Body of pancreas (tissue), 4 donors: ENCODE data around the gene CD22. TPM values are rescaled to one million over a fixed set of nuclear protein-coding genes. Genes with fewer than 3 reads are reported as not detected.
"Not testable (repeated sequence)": the region's sequence is repeated elsewhere in the genome, so short reads cannot be mapped to it uniquely, and the experiment has no call there.

Experiments used
- ATAC-seq: fragments of 150-250 bp; one replicate; pipeline ENCODE4 v1.9.1; 2016
- DNase-seq, 4 donors: peaks; one replicate each; pipeline ENCODE4 v3.0.0-alpha.2; 2019
- H3K27ac ChIP-seq, 4 donors: fragments of 200-600 bp; sonication (generic); 1 replicate in 3 of 4; 2 replicates in 1 of 4; pipeline versions ENCODE4 v1.5.1 to v1.6.1; 2016 to 2019; ENCODE audit warnings: mild to moderate bottlenecking in 1 of 4, mixed read lengths in 1 of 4, moderate library complexity in 1 of 4
- H3K27me3 ChIP-seq, 2 donors: fragments of 200-600 bp; sonication (generic); one replicate each; pipeline ENCODE4 v1.6.0; 2016; ENCODE audit warnings: mild to moderate bottlenecking in 1 of 2
- H3K36me3 ChIP-seq, 2 donors: fragments of 200-600 bp; sonication (generic); replicated peaks in 1 of 2; 2 replicates each; pipeline ENCODE4 v1.5.1; 2016; ENCODE audit warnings: low read depth in 2 of 2; ENCODE audit not compliant: insufficient read depth in 1 of 2
- H3K4me1 ChIP-seq: fragments of 200-600 bp; sonication (generic); one replicate; pipeline ENCODE4 v1.6.0; 2016
- H3K4me3 ChIP-seq, 2 donors: fragments of 200-600 bp; sonication (generic); 1 replicate in 1 of 2; 2 replicates in 1 of 2; pipeline ENCODE4 v1.5.1; 2016 to 2019
- H3K9me3 ChIP-seq, 3 donors: fragments of 200-600 bp; sonication (generic); 1 replicate in 2 of 3; 2 replicates in 1 of 3; pipeline ENCODE4 v1.5.1; 2016
- CTCF ChIP-seq, 7 experiments: fragments of 450-650 bp in 4 of 7; fragments of 200-600 bp in 3 of 7; sonication (generic) in 3 of 7; IDR thresholded peaks; one replicate each; pipeline ENCODE4 v1.5.1; 2016 to 2019; ENCODE audit warnings: antibody characterized with exemption in 7 of 7
- POLR2A ChIP-seq, 3 donors: fragments of 450-650 bp; IDR thresholded peaks; one replicate each; pipeline ENCODE4 v1.6.1; 2016; ENCODE audit warnings: antibody characterized with exemption in 3 of 3, mild to moderate bottlenecking in 2 of 3
- WGBS, 2 donors: methylation state at CpG; one replicate each; pipeline ENCODE4 v1.1.5; 2017; 5-methylcytosine and 5-hydroxymethylcytosine counted together
- intact Hi-C: fragments of 100-400 bp; cut with DNase I; formaldehyde crosslinking; loops from one replicate; pipeline ENCODE4 v1.15.1; 2023
- total RNA-seq, 2 donors: library from RNA; depleted of rRNA; stranded (reverse); fragments of >200 nt; gene quantifications; one replicate each; pipeline ENCODE4 v1.1.0, GENCODE V29; 2016

The CD22 gene
- total RNA-seq, 2 donors from 2014 or later: 0.52 to 3.0 TPM

DNA sequence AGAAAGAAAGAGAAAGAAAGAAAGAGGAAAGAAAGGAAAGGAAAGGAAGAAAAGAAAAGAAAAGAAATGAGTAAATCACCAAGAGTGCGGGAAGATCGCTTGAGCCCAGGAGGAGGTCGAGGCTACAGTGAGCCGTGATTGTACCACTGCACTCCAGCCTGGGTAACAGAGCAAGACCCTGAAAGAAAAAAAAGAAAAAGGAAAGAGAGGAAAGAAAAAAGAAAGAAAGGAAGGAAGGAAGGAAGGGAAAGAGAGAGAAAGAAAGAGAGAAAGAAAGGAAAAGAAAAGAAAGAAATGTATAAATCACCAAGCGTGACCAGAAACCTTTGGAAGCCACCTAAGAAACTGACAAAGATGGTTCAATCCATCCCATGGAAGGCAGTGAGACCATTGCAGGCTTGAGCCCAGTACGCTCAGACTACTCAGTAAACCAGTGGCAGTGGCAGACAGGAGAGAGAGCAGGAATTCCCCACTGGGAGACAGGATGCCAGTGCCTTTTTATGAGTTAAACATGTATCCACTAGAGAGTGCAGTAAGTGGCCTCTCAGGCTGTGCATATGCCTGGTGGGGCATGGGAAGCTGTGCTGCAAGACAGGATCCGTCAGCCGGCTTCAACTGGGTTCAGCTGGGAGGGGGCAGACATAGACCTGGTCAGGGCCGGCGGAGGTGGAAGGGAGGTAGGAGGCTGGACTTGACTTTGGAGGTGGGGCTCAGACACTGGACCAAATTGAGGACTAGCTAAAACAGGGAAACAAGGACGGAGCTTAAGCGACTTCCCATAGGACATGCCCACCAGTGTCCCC, 46.7 kb downstream of the CD22 start:
- no peak for DNase-seq
- WGBS, 2 donors: 81 to 83% methylated on average over 11 to 12 of the region's 12 CpGs

GRCh38 chr19:35377656-35378055, 48.7 kb downstream of the CD22 start:
- Histone ChIP-seq H3K36me3 (no peaks in the 10 kb centered on the region), H3K4me1 (peaks cover 7% of the 10 kb centered on the region), H3K9me3 (no peaks in the 10 kb centered on the region), H3K4me3 (no peak overlapping the region), H3K27me3 (no peaks in the 10 kb centered on the region), H3K27ac (no peak overlapping the region)
- WGBS, 2 donors: 50 to 63% methylated on average over 1 of the region's 1 CpG
- intact Hi-C loops: no loop called here
- no peak for TF ChIP-seq CTCF (IDR thresholded peaks at IDR 0.05)
- no peak for TF ChIP-seq POLR2A (IDR thresholded peaks at IDR 0.05)
- ATAC-seq: no peak
- DNase-seq: no peak

More for the DNA sequence above, 46.7 kb downstream of the CD22 start:
- H3K36me3 ChIP-seq: no peaks in the 10 kb centered on the region
- intact Hi-C loops: no loop called here
- ATAC-seq: no peak
- H3K9me3 ChIP-seq: no peaks in the 10 kb centered on the region
- no peak overlapping the region for H3K27ac ChIP-seq
- TF ChIP-seq POLR2A (IDR thresholded peaks at IDR 0.05): no peak
- no peaks in the 10 kb centered on the region for H3K27me3 ChIP-seq
- H3K4me3 ChIP-seq: no peak overlapping the region
- peaks cover 4% of the 10 kb centered on the region for H3K4me1 ChIP-seq

DNA sequence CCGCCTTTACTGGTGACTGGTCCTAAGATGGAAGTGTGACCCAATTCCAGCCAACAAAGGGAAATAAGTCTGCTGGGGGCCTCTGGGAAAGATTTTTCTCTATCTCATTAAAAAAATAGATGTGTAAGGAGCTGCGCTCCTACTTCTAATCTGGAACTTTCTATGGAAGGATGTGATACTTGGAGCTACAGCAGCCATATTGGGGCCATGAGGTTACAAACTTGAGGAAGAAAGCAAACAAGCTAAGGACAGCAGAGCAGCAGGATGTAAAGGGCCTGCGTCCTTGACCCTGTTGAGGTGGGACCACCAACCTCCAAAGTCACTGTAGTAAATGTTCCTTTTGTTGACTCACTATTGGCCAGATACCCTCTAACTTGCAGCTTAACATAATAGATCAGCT, 49.4 kb downstream of the CD22 start:
- ATAC-seq (no peak), DNase-seq (no peak)
- Histone ChIP-seq H3K36me3 (no peaks in the 10 kb centered on the region), H3K4me3 (no peak overlapping the region), H3K27me3 (no peaks in the 10 kb centered on the region), H3K4me1 (peaks cover 7% of the 10 kb centered on the region), H3K9me3 (no peaks in the 10 kb centered on the region), H3K27ac (no peak overlapping the region)
- TF ChIP-seq POLR2A (IDR thresholded peaks at IDR 0.05) (no peak), CTCF (IDR thresholded peaks at IDR 0.05) (no peak)
- intact Hi-C loops: no loop called here
- WGBS, 2 donors: 97 to 99% methylated on average over 3 of the region's 3 CpGs

DNA sequence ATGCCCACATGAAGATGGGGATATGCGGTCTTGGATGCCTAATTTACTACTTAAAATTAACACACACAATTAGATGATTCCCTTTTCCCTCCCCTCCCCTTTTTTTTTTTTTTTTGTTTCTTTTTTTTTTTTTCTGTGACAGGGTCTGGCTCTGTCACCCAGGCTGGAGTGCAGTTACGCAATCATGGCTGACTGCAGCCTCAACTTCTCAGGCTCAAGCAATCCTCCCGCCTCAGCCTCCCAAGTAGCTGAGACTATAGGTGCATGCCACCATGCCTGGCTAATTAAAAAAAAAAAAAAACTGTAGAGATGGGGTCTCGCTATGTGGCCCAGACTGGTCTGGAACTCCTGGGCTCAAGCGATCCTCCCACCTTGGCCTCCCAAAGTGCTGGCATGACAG, 50.6 kb downstream of the CD22 start:
- H3K27ac ChIP-seq, H3K27me3 ChIP-seq, ATAC-seq, H3K4me3 ChIP-seq, H3K36me3 ChIP-seq, DNase-seq, H3K4me1 ChIP-seq, H3K9me3 ChIP-seq, intact Hi-C loops: not testable (repeated sequence)
- WGBS, 2 donors: 96 to 99% methylated on average over 5 of the region's 5 CpGs

DNA sequence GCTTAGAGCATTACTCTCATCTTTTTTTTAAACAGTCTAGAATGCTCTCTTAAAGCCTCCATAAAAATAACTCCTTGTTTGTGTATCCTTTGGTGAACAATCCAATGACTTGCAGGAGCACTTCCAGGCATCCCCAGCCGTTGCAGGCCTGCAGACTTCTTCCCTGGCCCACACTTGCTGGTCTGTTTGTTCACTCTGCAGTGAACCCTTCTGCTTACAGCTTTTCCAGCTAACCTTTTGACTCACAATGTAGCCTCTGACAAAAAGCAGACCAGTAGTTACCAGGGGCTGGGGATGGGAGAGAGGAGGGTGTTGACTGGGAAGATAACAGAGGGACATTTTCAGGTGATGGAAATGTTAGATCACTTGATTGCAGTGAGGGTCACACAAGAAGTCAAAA, 51.0 kb downstream of the CD22 start:
- Histone ChIP-seq H3K9me3 (no peaks in the 10 kb centered on the region), H3K27ac (no peak overlapping the region), H3K36me3 (no peaks in the 10 kb centered on the region), H3K4me1 (peaks cover 7% of the 10 kb centered on the region), H3K27me3 (no peaks in the 10 kb centered on the region), H3K4me3 (no peak overlapping the region)
- WGBS, 2 donors: 32 to 36% methylated on average over 1 of the region's 1 CpG
- ATAC-seq: no peak
- intact Hi-C loops: no loop called here
- TF ChIP-seq CTCF (IDR thresholded peaks at IDR 0.05): no peak
- TF ChIP-seq POLR2A (IDR thresholded peaks at IDR 0.05): no peak
- no peak for DNase-seq
